ENCODE measurements around the gene LDLRAD3. TPM values are rescaled to one million over a fixed set of nuclear protein-coding genes. Genes with fewer than 3 reads are reported as not detected.

The LDLRAD3 gene
- polyA plus RNA-seq, 3 donors: 7.3 to 14.1 (median 10.4) TPM

DNA sequence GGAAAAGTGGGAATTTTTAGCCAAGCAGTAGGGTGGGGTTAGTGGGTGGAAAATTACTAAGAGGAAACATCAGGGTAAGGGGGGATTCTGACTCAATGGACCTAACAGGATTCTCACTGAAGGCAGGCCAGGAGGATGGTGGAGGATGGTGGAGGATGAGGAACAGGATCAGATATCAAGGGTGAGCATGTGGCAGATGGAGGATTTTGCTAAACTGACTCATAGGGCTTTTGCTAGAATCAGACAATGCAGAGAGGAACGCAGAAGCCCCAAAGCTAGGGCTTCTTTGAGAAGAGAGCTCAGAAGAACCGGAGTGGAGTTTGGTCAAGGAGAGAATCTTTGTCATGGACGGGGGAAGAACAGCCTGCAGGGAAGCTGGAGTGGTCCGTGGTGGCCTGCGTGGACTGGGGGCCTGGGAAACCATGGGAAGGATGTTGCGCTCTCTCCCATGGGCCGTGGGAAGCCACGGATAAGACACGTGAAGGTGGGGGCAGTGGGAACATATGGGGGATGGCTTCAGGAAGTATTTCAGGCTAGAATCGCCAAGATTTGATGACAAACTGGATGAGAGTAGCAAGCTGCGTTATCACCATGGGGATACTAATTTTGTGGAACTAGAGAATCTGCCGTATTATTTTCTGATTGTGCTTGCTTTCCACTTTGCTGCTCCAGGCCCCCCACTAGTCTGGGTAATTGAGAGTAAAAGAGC, 165.2 kb downstream of the LDLRAD3 start:
- Histone ChIP-seq H3K4me3 (replicated peaks in 1 of 3; ENCODE audit: low read depth in 2 of 3, low read length in 3 of 3) (no peak overlapping the region), H3K79me2 (ENCODE audit: insufficient read depth, low read length) (no peaks in the 10 kb centered on the region), H3K4me2 (replicated peaks; ENCODE audit: extremely low read depth, low read length, poor library complexity, severe bottlenecking) (no peak overlapping the region), H4K20me1 (ENCODE audit: insufficient read depth, low read length) (peaks cover 6% of the 10 kb centered on the region), H2AFZ (ENCODE audit: insufficient read depth, low read depth, low read length, poor library complexity, severe bottlenecking) (no peak overlapping the region), H3K4me1 (ENCODE audit: control insufficient read depth in 1 of 2, insufficient read depth in 2 of 2, low read length in 2 of 2) (no peaks in the 10 kb centered on the region), H3K9ac (ENCODE audit: insufficient read depth, low read length, poor library complexity, severe bottlenecking) (no peak overlapping the region), H3K27ac (ENCODE audit: low read depth in 1 of 2, low read length in 2 of 2) (no peak overlapping the region), H3K27me3 (ENCODE audit: control insufficient read depth in 2 of 2, insufficient read depth in 2 of 2, low read length in 2 of 2) (no peaks in the 10 kb centered on the region), H3K36me3 (replicated peaks in 1 of 2; ENCODE audit: control insufficient read depth in 1 of 2, insufficient read depth in 2 of 2, low read length in 2 of 2) (peaks cover 0 to 8% of the 10 kb centered on the region in 2 donors), H3K9me3 (replicated peaks in 1 of 2; ENCODE audit: control insufficient read depth in 1 of 2, insufficient read depth in 1 of 2, low read length in 2 of 2) (peaks cover 0 to 9% of the 10 kb centered on the region in 2 donors)
- H3K36me3 Mint-ChIP-seq: peaks cover 23 to 36% of the 10 kb centered on the region in 2 donors
- no peak overlapping the region for H3K4me3 Mint-ChIP-seq
- H3K9me3 Mint-ChIP-seq: peaks cover 6 to 12% (median 10%) of the 10 kb centered on the region in 7 donors
- H3K27me3 Mint-ChIP-seq (ENCODE audit: low read depth in 3 of 3): peaks cover 1 to 3% (median 2%) of the 10 kb centered on the region in 3 donors
- WGBS (ENCODE audit: insufficient coverage): 70% methylated on average over 12 of the region's 12 CpGs
- TF ChIP-seq, protein P1, sequence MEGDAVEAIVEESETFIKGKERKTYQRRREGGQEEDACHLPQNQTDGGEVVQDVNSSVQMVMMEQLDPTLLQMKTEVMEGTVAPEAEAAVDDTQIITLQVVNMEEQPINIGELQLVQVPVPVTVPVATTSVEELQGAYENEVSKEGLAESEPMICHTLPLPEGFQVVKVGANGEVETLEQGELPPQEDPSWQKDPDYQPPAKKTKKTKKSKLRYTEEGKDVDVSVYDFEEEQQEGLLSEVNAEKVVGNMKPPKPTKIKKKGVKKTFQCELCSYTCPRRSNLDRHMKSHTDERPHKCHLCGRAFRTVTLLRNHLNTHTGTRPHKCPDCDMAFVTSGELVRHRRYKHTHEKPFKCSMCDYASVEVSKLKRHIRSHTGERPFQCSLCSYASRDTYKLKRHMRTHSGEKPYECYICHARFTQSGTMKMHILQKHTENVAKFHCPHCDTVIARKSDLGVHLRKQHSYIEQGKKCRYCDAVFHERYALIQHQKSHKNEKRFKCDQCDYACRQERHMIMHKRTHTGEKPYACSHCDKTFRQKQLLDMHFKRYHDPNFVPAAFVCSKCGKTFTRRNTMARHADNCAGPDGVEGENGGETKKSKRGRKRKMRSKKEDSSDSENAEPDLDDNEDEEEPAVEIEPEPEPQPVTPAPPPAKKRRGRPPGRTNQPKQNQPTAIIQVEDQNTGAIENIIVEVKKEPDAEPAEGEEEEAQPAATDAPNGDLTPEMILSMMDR (IDR thresholded peaks at IDR 0.05): no peak
- intact Hi-C loops (cut with micrococcal nuclease): loop anchor here in 1 of 2 donors (10.0 kb wide), 1 partner anchor 136 kb away; no protein-coding TSS in a partner anchor
- no peak overlapping the region for H3K27ac Mint-ChIP-seq
- DNase-seq: no peak
- peaks cover 2% of the 10 kb centered on the region for H3K4me1 Mint-ChIP-seq

DNA sequence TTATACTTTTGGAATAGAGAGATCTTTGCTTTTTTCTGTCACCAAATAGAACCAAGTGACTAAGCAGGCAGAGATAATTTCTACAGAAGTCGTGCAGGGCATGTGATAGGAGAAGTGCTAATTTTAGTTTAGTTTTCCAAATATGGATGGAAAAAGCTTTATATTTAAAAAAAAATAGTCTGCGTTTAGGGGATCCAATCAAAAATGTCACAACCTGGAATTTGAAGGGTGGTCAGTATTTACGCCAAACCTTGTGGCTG, 165.7 kb downstream of the LDLRAD3 start:
- Histone ChIP-seq H2AFZ (ENCODE audit: insufficient read depth, low read depth, low read length, poor library complexity, severe bottlenecking) (no peak overlapping the region), H3K4me3 (replicated peaks in 1 of 3; ENCODE audit: low read depth in 2 of 3, low read length in 3 of 3) (no peak overlapping the region), H3K27me3 (ENCODE audit: control insufficient read depth in 2 of 2, insufficient read depth in 2 of 2, low read length in 2 of 2) (no peaks in the 10 kb centered on the region), H3K36me3 (replicated peaks in 1 of 2; ENCODE audit: control insufficient read depth in 1 of 2, insufficient read depth in 2 of 2, low read length in 2 of 2) (peaks cover 0 to 5% of the 10 kb centered on the region in 2 donors), H3K79me2 (ENCODE audit: insufficient read depth, low read length) (no peaks in the 10 kb centered on the region), H3K9ac (ENCODE audit: insufficient read depth, low read length, poor library complexity, severe bottlenecking) (no peak overlapping the region), H3K4me1 (ENCODE audit: control insufficient read depth in 1 of 2, insufficient read depth in 2 of 2, low read length in 2 of 2) (no peaks in the 10 kb centered on the region), H4K20me1 (ENCODE audit: insufficient read depth, low read length) (peaks cover 6% of the 10 kb centered on the region), H3K9me3 (replicated peaks in 1 of 2; ENCODE audit: control insufficient read depth in 1 of 2, insufficient read depth in 1 of 2, low read length in 2 of 2) (peaks cover 0 to 14% of the 10 kb centered on the region in 2 donors), H3K4me2 (replicated peaks; ENCODE audit: extremely low read depth, low read length, poor library complexity, severe bottlenecking) (no peak overlapping the region), H3K27ac (ENCODE audit: low read depth in 1 of 2, low read length in 2 of 2) (no peak overlapping the region)
- Mint-ChIP-seq H3K36me3 (peaks cover 20 to 36% of the 10 kb centered on the region in 2 donors), H3K27me3 (ENCODE audit: low read depth in 3 of 3) (peaks cover 1 to 3% (median 2%) of the 10 kb centered on the region in 3 donors), H3K9me3 (peaks cover 6 to 13% (median 11%) of the 10 kb centered on the region in 7 donors), H3K4me3 (no peak overlapping the region), H3K4me1 (peaks cover 2% of the 10 kb centered on the region), H3K27ac (no peak overlapping the region)
- intact Hi-C loops (cut with micrococcal nuclease): loop anchor here in 1 of 2 donors (10.0 kb wide), 1 partner anchor 135 kb away; no protein-coding TSS in a partner anchor
- TF ChIP-seq, protein P1 (IDR thresholded peaks at IDR 0.05): no peak
- WGBS (ENCODE audit: insufficient coverage): 80% methylated on average over 2 of the region's 3 CpGs
- no peak for DNase-seq
